Pulmonary artery endothelial cell (primary cell): ENCODE results near the gene THRAP3. TPM values are rescaled to one million over a fixed set of nuclear protein-coding genes. Genes with fewer than 3 reads are reported as not detected.
"Not testable (repeated sequence)": the region's sequence is repeated elsewhere in the genome, so short reads cannot be mapped to it uniquely, and the experiment has no call there.

ENCODE experiments used
- DNase-seq: peaks from one replicate; pipeline ENCODE4 v3.0.0-alpha.2; 2011; ENCODE audit warnings: low read depth, low spot score
- total RNA-seq: library from RNA; depleted of rRNA; stranded (reverse); fragments of >200 nt; gene quantifications from 2 replicates; pipeline ENCODE4 v1.2.3, GENCODE V29; 2014

Gene THRAP3
- total RNA-seq, 1 donor from 2014 or later, result 167 TPM

- no peak for DNase-seq
These were observed 27.7 kb downstream of the THRAP3 start for GRCh38 chr1:36251794-36252481.

- DNase-seq, result not testable (repeated sequence)
These were observed 28.2 kb downstream of the THRAP3 start for GRCh38 chr1:36252482-36252824.

- no peak for DNase-seq
These were observed 29.1 kb downstream of the THRAP3 start for GRCh38 chr1:36253161-36253862.

GRCh38 chr1:36256558-36257374 lies 32.5 kb downstream of the THRAP3 start:
- no peak for DNase-seq

GRCh38 chr1:36257375-36257767 lies 33.1 kb downstream of the THRAP3 start:
- DNase-seq, result no peak

- DNase-seq, result no peak
These were observed 34.7 kb downstream of the THRAP3 start for GRCh38 chr1:36258960-36259344.

GRCh38 chr1:36268981-36269380 lies 44.7 kb downstream of the THRAP3 start:
- no peak for DNase-seq

GRCh38 chr1:36269408-36269838 lies 45.2 kb downstream of the THRAP3 start:
- no peak for DNase-seq

- DNase-seq, result no peak
These were observed 48.8 kb downstream of the THRAP3 start for GRCh38 chr1:36273024-36273423.

GRCh38 chr1:36274201-36274600 lies 50.0 kb downstream of the THRAP3 start:
- no peak for DNase-seq

- DNase-seq, result no peak
These were observed 52.4 kb downstream of the THRAP3 start for GRCh38 chr1:36276688-36277087.

- no peak for DNase-seq
These were observed 55.0 kb downstream of the THRAP3 start for GRCh38 chr1:36279110-36279788.

- no peak for DNase-seq
These were observed 55.6 kb downstream of the THRAP3 start for GRCh38 chr1:36279789-36280296.

- DNase-seq, result no peak
These were observed 59.8 kb downstream of the THRAP3 start for GRCh38 chr1:36284061-36284460.

- no peak for DNase-seq
These were observed 60.3 kb downstream of the THRAP3 start for GRCh38 chr1:36284517-36284916.

GRCh38 chr1:36285443-36286101 lies 61.3 kb downstream of the THRAP3 start:
- DNase-seq, result peak; percentile 73

GRCh38 chr1:36286802-36287201 lies 62.6 kb downstream of the THRAP3 start:
- DNase-seq, result no peak

- no peak for DNase-seq
These were observed 63.4 kb downstream of the THRAP3 start for GRCh38 chr1:36287595-36287994.

GRCh38 chr1:36295390-36295789 lies 71.1 kb downstream of the THRAP3 start:
- DNase-seq, result no peak

GRCh38 chr1:36297062-36297461 lies 72.8 kb downstream of the THRAP3 start:
- DNase-seq, result no peak

- DNase-seq, result no peak
These were observed 74.4 kb downstream of the THRAP3 start for GRCh38 chr1:36298640-36299039.
